A549 (cell line): ENCODE data around the gene PIGZ. TPM values are rescaled to one million over a fixed set of nuclear protein-coding genes. Genes with fewer than 3 reads are reported as not detected.
A peak's percentile ranks its signal among the peaks of the same experiment; 100 is the strongest.

ENCODE experiments used
- ATAC-seq, 2 experiments: fragments of 200-7000 bp in 1 of 2; fragments of >200 bp in 1 of 2; cut with Nextera tagmentation in 1 of 2; cut with Tn5 transposase in 1 of 2; 3 replicates each; pipeline versions ENCODE4 v1.8.0 to v1.9.1; 2018 to 2020; ENCODE audit warnings: mild to moderate bottlenecking in 1 of 2, moderate library complexity in 1 of 2
- CTCF ChIA-PET: fragments of 300-600 bp; sonication (Branson Sonifier 250); formaldehyde crosslinking; extraction: SDS; loops from one replicate; lab custom pipeline; 2021; ENCODE audit warnings: antibody characterized with exemption, inconsistent platforms; lab: Yijun Ruan, JAX
- POLR2A ChIA-PET: fragments of 350-600 bp; formaldehyde crosslinking; extraction: SDS; loops from one replicate; lab custom pipeline; 2021; ENCODE audit warnings: antibody characterized with exemption, inconsistent platforms; lab: Yijun Ruan, JAX
- DNase-seq, 2 experiments: peaks; one replicate each; pipeline versions ENCODE4 v3.0.0 to v3.0.0-alpha.2; 2011 to 2016; ENCODE audit warnings: low read depth in 1 of 2, low spot score in 1 of 2
- FAIRE-seq: peaks from 2 replicates; lab custom pipeline; 2011; peaks lifted over from hg19 to GRCh38; lab: Jason Lieb, UNC
- H3K27ac ChIP-seq, 2 experiments: fragments of >200 bp; sonication (Bioruptor Twin); formaldehyde crosslinking; 3 replicates each; pipeline ENCODE4 v1.5.1; 2016 to 2017
- H3K4me1 ChIP-seq: fragments of >200 bp; sonication (Bioruptor Twin); formaldehyde crosslinking; 3 replicates; pipeline ENCODE4 v1.6.1; 2016
- H3K4me2 ChIP-seq: fragments of >200 bp; sonication (Bioruptor Twin); formaldehyde crosslinking; 3 replicates; pipeline ENCODE4 v1.6.1; 2016
- H3K4me3 ChIP-seq: fragments of >200 bp; sonication (Bioruptor Twin); formaldehyde crosslinking; 3 replicates; pipeline ENCODE4 v1.5.1; 2016
- H3K9me3 ChIP-seq: fragments of >200 bp; sonication (Bioruptor Twin); formaldehyde crosslinking; 3 replicates; pipeline ENCODE4 v1.6.1; 2016
- CBX2 ChIP-seq: fragments of 200-600 bp; sonication (generic); IDR thresholded peaks from 2 replicates; pipeline ENCODE4 v1.6.1; 2016; ENCODE audit warnings: low read depth, mild to moderate bottlenecking, borderline replicate concordance
- CBX8 ChIP-seq: fragments of 200-600 bp; sonication (generic); IDR thresholded peaks from 2 replicates; pipeline ENCODE4 v1.6.1; 2016
- CEBPB ChIP-seq, 2 experiments: fragments of >200 bp in 1 of 2; sonication (Bioruptor Twin) in 1 of 2; formaldehyde crosslinking in 1 of 2; IDR thresholded peaks; 2 replicates each; pipeline ENCODE4 v1.6.1; 2012 to 2016
- CHD2 ChIP-seq: fragments of 150-350 bp; IDR thresholded peaks from 2 replicates; pipeline ENCODE4 v1.6.1; 2014; ENCODE audit warnings: low read length; ENCODE audit not compliant: partially characterized antibody
- CHD4 ChIP-seq: fragments of 200-600 bp; sonication (generic); IDR thresholded peaks from 2 replicates; pipeline ENCODE4 v1.6.1; 2016; ENCODE audit warnings: antibody characterized with exemption, mild to moderate bottlenecking, borderline replicate concordance
- CTCF ChIP-seq: fragments of >200 bp; sonication (Bioruptor Twin); formaldehyde crosslinking; IDR thresholded peaks from 3 replicates; pipeline ENCODE4 v1.5.1; 2016
- EHF ChIP-seq: fragments of 250-450 bp; sonication (Bioruptor Pico); IDR thresholded peaks from 2 replicates; pipeline ENCODE4 v1.5.0; 2020; ENCODE audit warnings: mild to moderate bottlenecking
- EHMT2 ChIP-seq: fragments of 200-600 bp; sonication (generic); IDR thresholded peaks from 2 replicates; pipeline ENCODE4 v1.6.1; 2016; ENCODE audit warnings: antibody characterized with exemption, low read depth, mild to moderate bottlenecking, moderate library complexity
- FOSB ChIP-seq: fragments of 250-450 bp; sonication (Bioruptor Pico); IDR thresholded peaks from 2 replicates; pipeline ENCODE4 v1.5.0; 2020; ENCODE audit warnings: mild to moderate bottlenecking, moderate library complexity
- HDAC2 ChIP-seq: fragments of 200-600 bp; sonication (generic); IDR thresholded peaks from 2 replicates; pipeline ENCODE4 v1.6.1; 2016
- HEYL ChIP-seq: fragments of 250-450 bp; sonication (Bioruptor Pico); IDR thresholded peaks from 2 replicates; pipeline ENCODE4 v1.8.0; 2021; ENCODE audit warnings: mild to moderate bottlenecking, moderate library complexity
- JUNB ChIP-seq: fragments of >200 bp; sonication (Bioruptor Twin); formaldehyde crosslinking; IDR thresholded peaks from 2 replicates; pipeline ENCODE4 v1.6.1; 2016
- KDM1A ChIP-seq: fragments of 200-600 bp; sonication (generic); IDR thresholded peaks from 2 replicates; pipeline ENCODE4 v1.6.1; 2016; ENCODE audit warnings: low read depth, mild to moderate bottlenecking
- KDM5A ChIP-seq: fragments of 200-600 bp; sonication (generic); IDR thresholded peaks from 2 replicates; pipeline ENCODE4 v1.6.1; 2016; ENCODE audit warnings: antibody characterized with exemption, mild to moderate bottlenecking
- MAX ChIP-seq: IDR thresholded peaks from 2 replicates; pipeline ENCODE4 v1.6.1; 2012
- MYC ChIP-seq: IDR thresholded peaks from 2 replicates; pipeline ENCODE4 v1.6.1; 2012; ENCODE audit warnings: mild to moderate bottlenecking, inconsistent platforms, low read length, improper control_type of control experiment, borderline replicate concordance
- NFE2L2 ChIP-seq: fragments of 150-350 bp; conservative IDR thresholded peaks from 2 replicates; pipeline ENCODE4 v1.6.1; 2014; ENCODE audit warnings: low read length
- PHF8 ChIP-seq: fragments of 200-600 bp; sonication (generic); IDR thresholded peaks from 2 replicates; pipeline ENCODE4 v1.6.1; 2016; ENCODE audit warnings: low read depth, mild to moderate bottlenecking, antibody characterized with exemption, moderate library complexity, borderline replicate concordance
- POLR2A ChIP-seq: IDR thresholded peaks from 2 replicates; pipeline ENCODE4 v1.6.1; 2012; ENCODE audit warnings: mild to moderate bottlenecking, low read length
- POLR2AphosphoS2 ChIP-seq: conservative IDR thresholded peaks from 2 replicates; pipeline ENCODE4 v1.6.1; 2012; ENCODE audit warnings: low read length, improper control_type of control experiment, inconsistent platforms
- RARB ChIP-seq: fragments of 250-450 bp; sonication (Bioruptor Pico); IDR thresholded peaks from 2 replicates; pipeline ENCODE4 v1.8.0; 2021; ENCODE audit warnings: mild to moderate bottlenecking, moderate library complexity
- RCOR1 ChIP-seq: fragments of 150-350 bp; IDR thresholded peaks from 2 replicates; pipeline ENCODE4 v1.6.1; 2014; ENCODE audit warnings: antibody characterized with exemption, low read length, low read depth
- SREBF2 ChIP-seq: fragments of 450-650 bp; IDR thresholded peaks from 2 replicates; pipeline ENCODE4 v1.6.1; 2014; ENCODE audit warnings: mild to moderate bottlenecking, moderate library complexity
- TFCP2L1 ChIP-seq: fragments of 250-450 bp; sonication (Bioruptor Pico); IDR thresholded peaks from 2 replicates; pipeline ENCODE4 v1.5.0; 2021; ENCODE audit warnings: mild to moderate bottlenecking
- TP53 ChIP-seq: fragments of 250-450 bp; sonication (Bioruptor Pico); IDR thresholded peaks from 2 replicates; pipeline ENCODE4 v1.5.0; 2021; ENCODE audit warnings: mild to moderate bottlenecking, moderate library complexity
- ZFP36 ChIP-seq: fragments of 450-650 bp; IDR thresholded peaks from 2 replicates; pipeline ENCODE4 v1.6.1; 2014; ENCODE audit warnings: borderline replicate concordance; ENCODE audit not compliant: partially characterized antibody
- ZSCAN20 ChIP-seq: fragments of 250-450 bp; sonication (Bioruptor Pico); IDR thresholded peaks from 2 replicates; pipeline ENCODE4 v1.8.0; 2022; ENCODE audit warnings: mild to moderate bottlenecking, moderate library complexity
- WGBS: methylation state at CpG from one replicate; pipeline ENCODE4 v1.1.6; 2017; ENCODE audit errors: missing lambda C conversion rate; 5-methylcytosine and 5-hydroxymethylcytosine counted together
- polyA plus RNA-seq, 4 experiments: library from polyadenylated mRNA; depleted of rRNA in 3 of 4; stranded (reverse); fragments of >200 nt; fragmentation: RNase III in 1 of 4; extraction: RNeasy Plus Mini Kit Qiagen cat#74134 plus additional on column Dnase treatment in 1 of 4; gene quantifications; 2 replicates in 3 of 4; 3 replicates in 1 of 4; pipeline ENCODE4 v1.2.3, GENCODE V29; 2011 to 2017
- TF ChIP-seq, protein P1 (sequence below): fragments of 250-450 bp; sonication (Bioruptor Pico); IDR thresholded peaks from 2 replicates; pipeline ENCODE4 v1.5.0; 2021; ENCODE audit warnings: mild to moderate bottlenecking, moderate library complexity, borderline replicate concordance

PIGZ gene
- polyA plus RNA-seq, 2 of the 4 experiments (the other 2 are of a cell fraction) = 1.4 to 1.8 TPM

DNA sequence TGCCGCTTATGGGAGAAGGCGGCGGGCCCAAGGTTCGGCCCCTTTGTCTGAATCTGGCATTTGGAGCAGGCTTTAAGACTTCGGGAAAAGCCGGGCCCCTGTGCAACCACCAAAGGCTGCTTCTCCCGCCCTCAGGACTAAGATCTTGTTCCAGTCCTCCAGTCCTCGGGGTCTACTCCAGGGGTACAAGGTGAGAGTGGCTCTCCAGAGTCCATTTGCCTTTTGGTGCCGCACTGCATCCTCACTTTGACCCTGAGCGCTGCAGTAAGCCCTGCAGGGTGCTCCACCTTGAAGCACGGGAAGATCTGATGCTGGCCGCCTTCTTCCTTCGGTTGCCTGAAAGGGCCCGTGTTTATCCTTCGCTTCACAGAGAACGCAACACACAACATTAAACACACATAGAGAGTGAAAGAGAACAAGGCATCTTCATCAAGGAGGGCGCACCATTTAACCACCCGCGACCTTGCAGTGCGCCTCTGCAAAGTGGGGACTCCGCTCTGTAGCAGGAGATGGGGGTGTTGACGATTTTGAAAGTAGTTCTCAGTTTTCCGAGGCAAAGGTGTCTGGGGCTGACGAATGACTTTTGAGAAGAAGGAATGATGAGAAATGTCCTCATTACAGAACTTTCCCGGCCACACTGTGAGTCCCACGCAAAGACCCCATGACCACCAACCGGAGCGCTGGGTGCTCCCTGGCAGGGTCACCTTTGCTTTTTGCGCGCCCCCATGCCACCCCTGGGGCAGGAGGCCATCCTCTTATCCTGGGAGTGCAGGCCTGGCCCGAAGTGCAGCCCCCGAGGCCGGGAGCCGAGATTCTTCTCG is 1.0 kb downstream of the PIGZ start:
- ATAC-seq (no peak), FAIRE-seq (no peak), DNase-seq (no peak)
- WGBS = 95% methylated on average over 22 of the region's 35 CpGs
- Histone ChIP-seq H3K4me2 (peak overlapping the region; percentile 91), H3K27ac (peak overlapping the region in 1 of 2 experiments; percentile 97; a peak in 3 of 6 replicates), H3K4me1 (no peaks in the 10 kb centered on the region), H3K4me3 (peak overlapping the region; percentile 93), H3K9me3 (no peaks in the 10 kb centered on the region; the same call in 2 of the 3 replicates)
- TF ChIP-seq KDM1A (no peak), FOSB (CRISPR knock-in tag) (no peak), CBX2 (no peak), CBX8 (no peak), HEYL (CRISPR knock-in tag) (no peak), NFE2L2 (no peak), EHF (CRISPR knock-in tag) (no peak), TP53 (CRISPR knock-in tag) (no peak), SREBF2 (no peak), CHD4 (no peak), CTCF (no peak), CHD2 (no peak), ZFP36 (no peak), HDAC2 (no peak), CEBPB (IDR thresholded peaks at IDR 0.05) (no peak), TFCP2L1 (no peak), KDM5A (no peak)
- TF ChIP-seq, protein P1, sequence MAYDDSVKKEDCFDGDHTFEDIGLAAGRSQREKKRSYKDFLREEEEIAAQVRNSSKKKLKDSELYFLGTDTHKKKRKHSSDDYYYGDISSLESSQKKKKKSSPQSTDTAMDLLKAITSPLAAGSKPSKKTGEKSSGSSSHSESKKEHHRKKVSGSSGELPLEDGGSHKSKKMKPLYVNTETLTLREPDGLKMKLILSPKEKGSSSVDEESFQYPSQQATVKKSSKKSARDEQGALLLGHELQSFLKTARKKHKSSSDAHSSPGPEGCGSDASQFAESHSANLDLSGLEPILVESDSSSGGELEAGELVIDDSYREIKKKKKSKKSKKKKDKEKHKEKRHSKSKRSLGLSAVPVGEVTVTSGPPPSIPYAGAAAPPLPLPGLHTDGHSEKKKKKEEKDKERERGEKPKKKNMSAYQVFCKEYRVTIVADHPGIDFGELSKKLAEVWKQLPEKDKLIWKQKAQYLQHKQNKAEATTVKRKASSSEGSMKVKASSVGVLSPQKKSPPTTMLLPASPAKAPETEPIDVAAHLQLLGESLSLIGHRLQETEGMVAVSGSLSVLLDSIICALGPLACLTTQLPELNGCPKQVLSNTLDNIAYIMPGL = no peak
- POLR2A ChIA-PET = no interaction called here
- CTCF ChIA-PET = interaction anchor here (1.1 kb wide), 1 partner anchor 438 kb away, joined by 3 read pairs; no protein-coding TSS in a partner anchor

DNA sequence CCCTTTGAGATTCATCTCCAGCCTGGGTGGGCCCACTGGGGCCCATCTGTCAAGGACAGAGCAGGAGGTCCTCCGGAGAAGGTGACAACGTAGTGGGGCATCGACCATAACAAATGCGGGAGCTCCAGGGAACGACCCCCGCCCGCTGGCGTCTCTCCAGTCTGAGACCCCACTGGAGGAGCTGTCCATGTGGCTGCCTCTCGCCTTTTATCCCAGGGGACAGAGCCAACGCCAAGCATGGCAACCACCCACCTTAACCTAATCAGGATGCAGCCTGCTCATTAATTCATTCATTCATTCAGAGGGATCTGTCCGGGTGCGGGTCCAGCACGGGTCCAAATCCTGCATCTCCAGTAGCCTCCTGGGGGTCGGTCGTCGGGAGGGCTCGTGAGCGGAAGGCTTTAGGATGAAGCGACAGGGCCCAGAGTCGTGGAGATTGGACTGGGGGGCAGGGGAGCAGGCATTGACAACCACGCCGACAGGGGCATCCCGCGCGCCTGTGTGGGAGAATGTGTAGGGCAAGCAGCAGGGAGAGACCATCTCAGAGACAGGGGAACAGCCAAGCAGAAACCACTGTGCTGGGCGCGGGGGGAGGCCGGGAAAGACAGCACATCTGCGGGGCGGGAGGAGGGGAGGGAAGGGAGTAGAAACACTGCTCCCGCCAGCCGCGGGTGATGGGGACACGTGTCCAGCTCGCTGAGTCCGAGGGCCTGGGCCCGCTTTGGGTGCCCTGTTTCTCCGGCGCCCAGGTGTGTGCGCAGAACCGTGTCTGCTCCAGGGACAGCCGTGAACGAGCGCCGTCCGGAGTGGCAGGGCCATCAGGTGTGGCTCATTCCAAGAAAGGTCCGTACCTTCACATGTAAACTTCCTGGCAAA is 1.9 kb downstream of the PIGZ start:
- Histone ChIP-seq H3K4me2 (no peak overlapping the region), H3K9me3 (no peaks in the 10 kb centered on the region; the same call in 2 of the 3 replicates), H3K4me1 (no peaks in the 10 kb centered on the region), H3K27ac (no peak overlapping the region), H3K4me3 (no peak overlapping the region)
- 95% methylated on average over 33 of the region's 47 CpGs for WGBS
- no peak for FAIRE-seq
- ATAC-seq = no peak
- ChIA-PET CTCF (no interaction called here), POLR2A (no interaction called here)
- DNase-seq = no peak
- no peak for TF ChIP-seq TP53 (CRISPR knock-in tag)
- TF ChIP-seq, protein P1 = no peak
- no peak for TF ChIP-seq POLR2AphosphoS2
- TF ChIP-seq KDM5A = no peak
- no peak for TF ChIP-seq RARB (CRISPR knock-in tag)
- no peak for TF ChIP-seq JUNB
- TF ChIP-seq RCOR1 = no peak
- TF ChIP-seq POLR2A = no peak
- TF ChIP-seq EHMT2 = no peak
- TF ChIP-seq CHD2 = no peak
- no peak for TF ChIP-seq PHF8
- TF ChIP-seq HEYL (CRISPR knock-in tag) = no peak
- TF ChIP-seq CTCF = no peak
- TF ChIP-seq MAX = no peak
- TF ChIP-seq ZSCAN20 (CRISPR knock-in tag) = no peak
- TF ChIP-seq CHD4 = no peak
- TF ChIP-seq FOSB (CRISPR knock-in tag) = no peak
- no peak for TF ChIP-seq MYC
